MM.1S (cell line): ENCODE results near the gene NFATC2.

Experiments
- EZH2 ChIP-seq: fragments of 300-600 bp; sonication (generic); optimal IDR thresholded peaks from 2 replicates; pipeline ENCODE3; 2017; ENCODE audit warnings: low read depth, mild to moderate bottlenecking, antibody characterized with exemption, low read length, mixed read lengths
- TF ChIP-seq, protein P1 (sequence below): fragments of 300-600 bp; sonication (generic); IDR thresholded peaks from 2 replicates; pipeline ENCODE4 v1.5.1; 2016; ENCODE audit warnings: antibody characterized with exemption, low read length, mixed read lengths

DNA sequence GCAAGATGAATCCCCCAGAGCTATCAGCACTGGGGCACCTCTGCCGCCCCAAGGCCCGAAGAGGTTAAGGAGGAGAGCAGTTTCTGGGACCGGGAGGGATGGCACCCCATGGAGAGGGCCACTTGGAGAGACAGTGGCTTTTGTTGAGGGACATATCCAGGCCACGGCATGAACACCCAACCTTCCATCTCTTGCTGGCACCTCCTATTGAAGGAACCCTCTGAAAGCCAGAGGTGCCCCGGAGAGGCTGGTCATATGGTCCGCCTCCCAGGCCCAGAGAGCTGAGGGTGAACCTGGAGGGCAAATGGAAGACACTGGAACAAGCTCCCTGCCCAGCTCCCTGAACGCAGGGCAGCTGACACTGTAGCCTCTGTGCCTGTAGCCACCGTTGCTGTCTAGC is 167.0 kb downstream of the NFATC2 start:
- TF ChIP-seq, protein P1, sequence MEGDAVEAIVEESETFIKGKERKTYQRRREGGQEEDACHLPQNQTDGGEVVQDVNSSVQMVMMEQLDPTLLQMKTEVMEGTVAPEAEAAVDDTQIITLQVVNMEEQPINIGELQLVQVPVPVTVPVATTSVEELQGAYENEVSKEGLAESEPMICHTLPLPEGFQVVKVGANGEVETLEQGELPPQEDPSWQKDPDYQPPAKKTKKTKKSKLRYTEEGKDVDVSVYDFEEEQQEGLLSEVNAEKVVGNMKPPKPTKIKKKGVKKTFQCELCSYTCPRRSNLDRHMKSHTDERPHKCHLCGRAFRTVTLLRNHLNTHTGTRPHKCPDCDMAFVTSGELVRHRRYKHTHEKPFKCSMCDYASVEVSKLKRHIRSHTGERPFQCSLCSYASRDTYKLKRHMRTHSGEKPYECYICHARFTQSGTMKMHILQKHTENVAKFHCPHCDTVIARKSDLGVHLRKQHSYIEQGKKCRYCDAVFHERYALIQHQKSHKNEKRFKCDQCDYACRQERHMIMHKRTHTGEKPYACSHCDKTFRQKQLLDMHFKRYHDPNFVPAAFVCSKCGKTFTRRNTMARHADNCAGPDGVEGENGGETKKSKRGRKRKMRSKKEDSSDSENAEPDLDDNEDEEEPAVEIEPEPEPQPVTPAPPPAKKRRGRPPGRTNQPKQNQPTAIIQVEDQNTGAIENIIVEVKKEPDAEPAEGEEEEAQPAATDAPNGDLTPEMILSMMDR, result no peak
- TF ChIP-seq EZH2, result no peak
